Measurements from ENCODE around the gene DBR1.

The DBR1 gene, protein sequence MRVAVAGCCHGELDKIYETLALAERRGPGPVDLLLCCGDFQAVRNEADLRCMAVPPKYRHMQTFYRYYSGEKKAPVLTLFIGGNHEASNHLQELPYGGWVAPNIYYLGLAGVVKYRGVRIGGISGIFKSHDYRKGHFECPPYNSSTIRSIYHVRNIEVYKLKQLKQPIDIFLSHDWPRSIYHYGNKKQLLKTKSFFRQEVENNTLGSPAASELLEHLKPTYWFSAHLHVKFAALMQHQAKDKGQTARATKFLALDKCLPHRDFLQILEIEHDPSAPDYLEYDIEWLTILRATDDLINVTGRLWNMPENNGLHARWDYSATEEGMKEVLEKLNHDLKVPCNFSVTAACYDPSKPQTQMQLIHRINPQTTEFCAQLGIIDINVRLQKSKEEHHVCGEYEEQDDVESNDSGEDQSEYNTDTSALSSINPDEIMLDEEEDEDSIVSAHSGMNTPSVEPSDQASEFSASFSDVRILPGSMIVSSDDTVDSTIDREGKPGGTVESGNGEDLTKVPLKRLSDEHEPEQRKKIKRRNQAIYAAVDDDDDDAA

DNA sequence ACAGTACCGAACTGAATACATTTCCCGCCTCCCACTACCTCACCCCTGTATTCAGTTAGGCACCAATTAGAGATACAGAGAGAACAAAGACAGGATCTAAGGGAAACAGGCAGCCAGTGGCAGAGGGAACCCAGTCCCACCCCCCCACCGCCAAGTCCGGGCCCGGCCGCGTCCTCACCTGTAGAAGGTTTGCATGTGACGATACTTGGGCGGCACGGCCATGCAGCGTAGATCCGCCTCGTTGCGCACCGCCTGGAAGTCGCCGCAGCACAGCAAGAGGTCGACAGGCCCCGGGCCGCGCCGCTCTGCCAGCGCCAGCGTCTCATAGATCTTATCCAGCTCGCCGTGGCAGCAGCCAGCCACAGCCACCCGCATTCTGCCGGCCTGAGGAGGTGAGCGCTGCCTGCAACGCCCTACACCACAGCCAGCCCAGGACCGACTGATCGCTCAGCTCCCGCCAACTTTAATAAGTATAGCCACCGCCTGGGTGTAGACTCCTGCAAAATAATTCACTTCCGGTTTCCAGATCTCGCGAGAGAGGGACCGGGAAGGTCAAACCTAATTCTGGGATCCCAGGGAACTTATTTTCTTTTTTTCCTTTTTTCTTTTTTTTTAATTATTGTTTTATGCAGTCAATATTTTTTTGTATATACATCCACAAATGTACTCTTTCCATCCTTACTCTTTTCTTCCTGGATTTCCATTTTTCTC, at the start of gene DBR1:
DBR1 (minus strand) TSS at position 501 of the 711 bp plus-strand sequence; CDS start at position 375, 126 bp downstream.
- POLR2A ChIA-PET: interaction anchor here (0.7 to 3.4 kb wide), 7 partner anchors 12 to 761 kb away, joined by 3 to 35 read pairs (median 3); partner anchors contain the start of genes ARMC8 and DZIP1L
- TF ChIP-seq FOXM1 (IDR thresholded peaks at IDR 0.05; ENCODE audit: borderline replicate concordance) (no peak; the same call in 1 of the 2 replicates), HDGF (IDR thresholded peaks at IDR 0.05; ENCODE audit: borderline replicate concordance) (no peak), ZNF384 (IDR thresholded peaks at IDR 0.05) (no peak), TARDBP (IDR thresholded peaks at IDR 0.05) (no peak), SP1 (IDR thresholded peaks at IDR 0.05) (peak; percentile 24; the same call in 1 of the 2 replicates), CTBP1 (IDR thresholded peaks at IDR 0.05; ENCODE audit: borderline replicate concordance) (no peak), SUZ12 (IDR thresholded peaks at IDR 0.05) (no peak), ARNT (IDR thresholded peaks at IDR 0.05) (no peak), NFRKB (IDR thresholded peaks at IDR 0.05) (peak; percentile 52), LEF1 (IDR thresholded peaks at IDR 0.05; ENCODE audit: borderline replicate concordance) (no peak), BHLHE40 (IDR thresholded peaks at IDR 0.05; ENCODE audit: borderline replicate concordance) (no peak), ELF4 (IDR thresholded peaks at IDR 0.05) (peak; percentile 94), FOXK2 (IDR thresholded peaks at IDR 0.05) (no peak), FOXA1 (IDR thresholded peaks at IDR 0.05) (no peak), L3MBTL2 (conservative IDR thresholded peaks at IDR 0.05) (peak; percentile 81)
- TF ChIP-seq, protein P1, sequence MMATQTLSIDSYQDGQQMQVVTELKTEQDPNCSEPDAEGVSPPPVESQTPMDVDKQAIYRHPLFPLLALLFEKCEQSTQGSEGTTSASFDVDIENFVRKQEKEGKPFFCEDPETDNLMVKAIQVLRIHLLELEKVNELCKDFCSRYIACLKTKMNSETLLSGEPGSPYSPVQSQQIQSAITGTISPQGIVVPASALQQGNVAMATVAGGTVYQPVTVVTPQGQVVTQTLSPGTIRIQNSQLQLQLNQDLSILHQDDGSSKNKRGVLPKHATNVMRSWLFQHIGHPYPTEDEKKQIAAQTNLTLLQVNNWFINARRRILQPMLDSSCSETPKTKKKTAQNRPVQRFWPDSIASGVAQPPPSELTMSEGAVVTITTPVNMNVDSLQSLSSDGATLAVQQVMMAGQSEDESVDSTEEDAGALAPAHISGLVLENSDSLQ (IDR thresholded peaks at IDR 0.05): no peak
- CTCF ChIA-PET: interaction anchor here (0.6 to 0.8 kb wide), 2 partner anchors 173 to 1865 kb away, joined by 3 read pairs; no protein-coding TSS in a partner anchor
- DNase-seq (ENCODE audit: extremely low spot score): peak; percentile 83

DNA sequence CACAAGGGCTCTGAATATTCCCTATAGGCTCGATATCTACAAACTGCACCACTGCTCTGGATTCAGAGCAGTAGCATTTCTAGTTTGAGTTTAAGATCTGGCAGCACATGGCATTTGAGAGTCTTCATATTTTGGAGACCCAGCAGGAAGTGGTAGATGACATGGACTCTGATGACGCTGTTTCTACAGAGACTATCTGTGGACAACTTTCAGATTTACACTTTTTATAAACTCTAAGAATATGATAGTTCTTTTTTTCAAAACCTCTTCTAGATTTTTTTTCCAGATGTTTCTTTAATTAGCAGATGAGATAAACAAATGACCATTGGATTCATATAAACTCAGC, 48.2 kb upstream of the DBR1 start:
- CTCF ChIA-PET: no interaction called here
- POLR2A ChIA-PET: no interaction called here
- no peak for DNase-seq (ENCODE audit: extremely low spot score)
- TF ChIP-seq SUZ12 (IDR thresholded peaks at IDR 0.05) (no peak), TARDBP (IDR thresholded peaks at IDR 0.05) (no peak), LEF1 (IDR thresholded peaks at IDR 0.05; ENCODE audit: borderline replicate concordance) (no peak), ARNT (IDR thresholded peaks at IDR 0.05) (no peak), FOXM1 (IDR thresholded peaks at IDR 0.05; ENCODE audit: borderline replicate concordance) (no peak), SP1 (IDR thresholded peaks at IDR 0.05) (no peak), BHLHE40 (IDR thresholded peaks at IDR 0.05; ENCODE audit: borderline replicate concordance) (no peak), FOXK2 (IDR thresholded peaks at IDR 0.05) (no peak), CTBP1 (IDR thresholded peaks at IDR 0.05; ENCODE audit: borderline replicate concordance) (no peak)

DNA sequence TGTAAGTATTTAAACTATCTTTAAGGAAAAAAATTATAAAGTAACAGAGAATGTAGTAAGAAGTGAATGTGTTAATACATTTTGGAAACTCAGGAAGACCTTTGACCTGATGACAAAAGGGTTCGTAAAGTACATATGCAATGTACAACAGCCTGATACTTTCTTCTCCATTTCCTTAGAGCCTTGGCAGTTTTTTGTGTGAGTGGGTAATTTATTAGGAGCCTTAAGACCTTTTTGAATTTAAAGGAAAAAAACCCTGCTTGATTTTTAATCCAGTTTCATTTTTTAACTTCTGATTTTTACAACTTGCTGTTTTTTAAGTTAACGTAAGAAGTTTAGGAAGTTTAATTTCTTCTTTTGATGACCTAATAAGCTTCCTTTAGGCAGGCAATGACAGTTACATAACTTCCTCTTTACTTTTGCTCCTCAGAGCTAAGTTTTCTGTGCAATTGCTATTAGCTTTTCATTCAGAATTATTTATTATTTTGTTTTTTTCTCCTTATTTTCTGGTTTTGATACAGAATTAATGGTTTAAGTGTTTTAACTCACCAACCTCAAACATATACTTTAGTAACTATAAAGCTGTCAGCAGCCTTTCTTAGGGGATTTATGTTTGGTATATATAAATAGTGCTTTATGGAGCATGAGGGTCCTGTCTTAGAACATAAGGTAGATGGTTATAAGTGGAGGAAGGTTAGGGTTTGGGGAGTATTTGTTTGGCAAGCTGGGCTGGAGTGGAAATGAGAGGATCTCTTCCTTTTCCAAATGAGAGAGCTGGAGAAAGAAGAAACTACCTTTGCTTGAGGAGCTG, 47.6 kb upstream of the DBR1 start:
- POLR2A ChIA-PET: no interaction called here
- CTCF ChIA-PET: no interaction called here
- DNase-seq (ENCODE audit: extremely low spot score): no peak
- no peak for TF ChIP-seq FOXA1 (IDR thresholded peaks at IDR 0.05)
- TF ChIP-seq FOXM1 (IDR thresholded peaks at IDR 0.05; ENCODE audit: borderline replicate concordance): no peak
- TF ChIP-seq NFRKB (IDR thresholded peaks at IDR 0.05): no peak
- TF ChIP-seq FOXK2 (IDR thresholded peaks at IDR 0.05): no peak
- TF ChIP-seq, protein P1 (IDR thresholded peaks at IDR 0.05): no peak
- no peak for TF ChIP-seq BHLHE40 (IDR thresholded peaks at IDR 0.05; ENCODE audit: borderline replicate concordance)
- TF ChIP-seq TARDBP (IDR thresholded peaks at IDR 0.05): no peak
- TF ChIP-seq CTBP1 (IDR thresholded peaks at IDR 0.05; ENCODE audit: borderline replicate concordance): no peak
- TF ChIP-seq SUZ12 (IDR thresholded peaks at IDR 0.05): no peak

DNA sequence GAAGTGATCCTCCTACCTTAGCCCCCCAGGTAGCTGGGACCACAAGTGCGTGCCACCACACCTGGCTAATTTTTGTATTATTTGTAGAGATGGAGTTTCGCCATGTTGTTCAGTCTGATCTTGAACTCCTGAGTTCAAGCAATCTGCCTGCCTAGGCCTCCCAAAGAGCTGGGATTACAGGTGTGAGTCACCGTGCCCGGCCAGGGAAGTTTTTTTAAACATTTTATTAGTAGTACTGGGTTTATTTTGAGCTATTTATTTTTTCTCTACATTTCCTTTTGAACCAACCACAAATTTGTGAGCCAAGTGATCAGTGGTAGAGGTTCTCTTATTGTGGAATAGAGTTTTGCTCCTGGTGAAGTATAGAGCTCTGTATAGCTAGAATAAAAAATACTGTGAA, 46.1 kb upstream of the DBR1 start:
- ChIA-PET CTCF (interaction anchor here (0.6 kb wide), 1 partner anchor 691 kb away, joined by 3 read pairs; no protein-coding TSS in a partner anchor), POLR2A (interaction anchor here (1.0 kb wide), 1 partner anchor 34 kb away, joined by 3 read pairs; the partner anchor contains the start of gene ARMC8)
- TF ChIP-seq ZNF384 (IDR thresholded peaks at IDR 0.05): no peak
- no peak for TF ChIP-seq BHLHE40 (IDR thresholded peaks at IDR 0.05; ENCODE audit: borderline replicate concordance)
- TF ChIP-seq FOXA1 (IDR thresholded peaks at IDR 0.05): no peak
- no peak for TF ChIP-seq HDGF (IDR thresholded peaks at IDR 0.05; ENCODE audit: borderline replicate concordance)
- TF ChIP-seq SP1 (IDR thresholded peaks at IDR 0.05): no peak
- TF ChIP-seq FOXM1 (IDR thresholded peaks at IDR 0.05; ENCODE audit: borderline replicate concordance): no peak
- TF ChIP-seq ELF4 (IDR thresholded peaks at IDR 0.05): no peak
- TF ChIP-seq L3MBTL2 (conservative IDR thresholded peaks at IDR 0.05): no peak
- TF ChIP-seq FOXK2 (IDR thresholded peaks at IDR 0.05): no peak
- no peak for TF ChIP-seq NFRKB (IDR thresholded peaks at IDR 0.05)
- TF ChIP-seq, protein P1 (IDR thresholded peaks at IDR 0.05): no peak
- no peak for TF ChIP-seq TARDBP (IDR thresholded peaks at IDR 0.05)
- TF ChIP-seq CTBP1 (IDR thresholded peaks at IDR 0.05; ENCODE audit: borderline replicate concordance): no peak
- no peak for TF ChIP-seq ARNT (IDR thresholded peaks at IDR 0.05)
- no peak for TF ChIP-seq SUZ12 (IDR thresholded peaks at IDR 0.05)
- no peak for TF ChIP-seq LEF1 (IDR thresholded peaks at IDR 0.05; ENCODE audit: borderline replicate concordance)

More for the DNA sequence above, 46.1 kb upstream of the DBR1 start:
- no peak for DNase-seq (ENCODE audit: extremely low spot score)

Data from HEK293T (cell line).